ENCODE measurements around the gene GNL3.

The GNL3 gene

DNA sequence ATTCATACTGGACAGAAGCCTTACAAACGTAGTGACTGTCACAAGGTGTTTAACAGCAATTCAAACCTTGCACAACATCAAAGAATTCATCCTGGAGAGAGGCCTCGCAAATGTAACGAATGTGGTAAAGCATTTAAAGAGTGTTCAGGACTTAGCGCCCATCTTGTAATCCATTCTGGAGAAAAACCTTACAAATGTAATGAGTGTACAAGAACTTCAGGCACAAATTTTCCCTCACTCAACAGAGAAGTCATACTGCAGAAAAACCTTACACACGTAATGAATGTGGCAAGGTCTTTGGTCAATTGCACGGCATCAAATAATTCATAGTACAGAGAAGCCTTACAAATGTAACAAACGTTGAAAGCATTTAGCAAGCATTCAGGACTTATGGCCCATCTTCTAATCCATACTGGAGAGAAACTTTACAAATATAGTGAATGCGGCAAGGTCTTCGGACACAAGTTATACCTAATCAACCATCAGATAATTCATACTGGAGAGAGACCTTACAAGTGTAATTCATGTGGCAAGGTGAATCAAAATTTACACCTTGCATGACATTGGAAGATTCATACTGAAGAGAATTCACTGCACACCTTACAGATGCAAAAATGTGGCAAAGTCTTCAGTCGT is 47.5 kb downstream of the GNL3 start:
- H3K4me3 ChIP-seq (ENCODE audit: low read length in 2 of 2), result no peak overlapping the region
- H3K4me1 ChIP-seq (ENCODE audit: control insufficient read depth in 2 of 2, insufficient read depth in 2 of 2, low read length in 2 of 2), result no peaks in the 10 kb centered on the region
- peaks cover 15 to 34% of the 10 kb centered on the region in 2 donors for H3K36me3 ChIP-seq (ENCODE audit: control insufficient read depth in 2 of 2, insufficient read depth in 2 of 2, low read length in 2 of 2)
- H3K27me3 ChIP-seq (ENCODE audit: control insufficient read depth in 2 of 2, insufficient read depth in 2 of 2, low read length in 2 of 2), result no peaks in the 10 kb centered on the region
- H3K27ac ChIP-seq (ENCODE audit: low read depth in 2 of 2, low read length in 2 of 2), result no peak overlapping the region
- no peak overlapping the region for H3K9ac ChIP-seq (ENCODE audit: low read depth in 1 of 2, low read length in 2 of 2)
- H3K9me3 ChIP-seq (ENCODE audit: control insufficient read depth in 2 of 2, low read length in 2 of 2), result no peaks in the 10 kb centered on the region

DNA sequence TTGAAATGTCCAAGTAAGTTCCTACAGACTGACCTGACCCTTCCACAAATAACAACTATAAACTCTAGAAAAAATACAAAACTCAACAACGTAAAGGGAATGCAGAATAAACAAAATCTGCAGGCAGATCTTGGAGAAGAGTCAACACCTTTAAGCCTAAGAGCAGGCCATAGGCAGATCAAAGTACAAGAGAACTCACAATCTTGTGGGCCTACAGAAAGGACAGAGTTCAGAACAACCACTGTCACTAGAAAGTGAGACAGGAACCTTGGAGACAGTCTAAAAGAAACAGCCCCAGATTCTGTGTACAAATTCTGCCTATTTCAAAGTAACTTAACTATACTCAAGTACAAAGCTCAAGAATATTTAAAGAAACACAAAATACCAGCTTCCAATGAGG is 53.9 kb downstream of the GNL3 start:
- Histone ChIP-seq H3K4me3 (ENCODE audit: low read length in 2 of 2) (no peak overlapping the region), H3K9ac (ENCODE audit: low read depth in 1 of 2, low read length in 2 of 2) (no peak overlapping the region), H3K4me1 (ENCODE audit: control insufficient read depth in 2 of 2, insufficient read depth in 2 of 2, low read length in 2 of 2) (no peaks in the 10 kb centered on the region), H3K9me3 (ENCODE audit: control insufficient read depth in 2 of 2, low read length in 2 of 2) (no peaks in the 10 kb centered on the region), H3K27ac (ENCODE audit: low read depth in 2 of 2, low read length in 2 of 2) (no peak overlapping the region), H3K27me3 (ENCODE audit: control insufficient read depth in 2 of 2, insufficient read depth in 2 of 2, low read length in 2 of 2) (no peaks in the 10 kb centered on the region), H3K36me3 (ENCODE audit: control insufficient read depth in 2 of 2, insufficient read depth in 2 of 2, low read length in 2 of 2) (peaks cover 30 to 40% of the 10 kb centered on the region in 2 donors)

DNA sequence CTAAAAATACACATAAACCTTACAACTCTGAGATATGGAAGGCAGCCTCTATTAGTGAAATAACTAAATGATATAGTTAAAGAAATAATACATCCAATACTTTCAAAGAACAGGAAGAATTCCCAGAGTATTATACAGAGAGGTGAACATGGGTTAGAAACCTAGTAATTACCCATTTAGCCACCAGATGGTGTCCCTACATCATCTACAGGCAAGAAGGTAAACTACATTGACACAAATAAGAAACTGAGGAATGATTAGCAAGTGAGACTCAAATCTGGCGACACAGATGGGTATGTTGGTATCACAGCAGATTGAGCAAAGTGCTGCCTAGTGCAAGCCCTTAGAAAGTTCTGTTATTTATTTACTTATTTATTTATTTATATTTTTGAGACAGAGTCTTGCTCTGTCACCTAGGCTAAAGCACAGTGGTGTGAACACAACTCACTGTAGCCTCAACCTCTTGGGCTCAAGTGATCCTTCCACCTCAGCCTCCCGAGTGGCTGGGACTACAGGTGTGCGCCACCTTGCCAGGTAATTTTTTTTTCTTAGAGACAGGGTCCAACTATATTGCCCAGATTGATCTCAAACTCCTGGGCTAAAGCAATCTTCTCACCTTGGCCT is 56.7 kb downstream of the GNL3 start:
- H3K36me3 ChIP-seq (ENCODE audit: control insufficient read depth in 2 of 2, insufficient read depth in 2 of 2, low read length in 2 of 2), result peaks cover 41 to 43% of the 10 kb centered on the region in 2 donors
- no peaks in the 10 kb centered on the region for H3K4me1 ChIP-seq (ENCODE audit: control insufficient read depth in 2 of 2, insufficient read depth in 2 of 2, low read length in 2 of 2)
- no peak overlapping the region for H3K9ac ChIP-seq (ENCODE audit: low read depth in 1 of 2, low read length in 2 of 2)
- no peak overlapping the region for H3K4me3 ChIP-seq (ENCODE audit: low read length in 2 of 2)
- H3K27me3 ChIP-seq (ENCODE audit: control insufficient read depth in 2 of 2, insufficient read depth in 2 of 2, low read length in 2 of 2), result no peaks in the 10 kb centered on the region
- H3K27ac ChIP-seq (ENCODE audit: low read depth in 2 of 2, low read length in 2 of 2), result no peak overlapping the region
- H3K9me3 ChIP-seq (ENCODE audit: control insufficient read depth in 2 of 2, low read length in 2 of 2), result no peaks in the 10 kb centered on the region

DNA sequence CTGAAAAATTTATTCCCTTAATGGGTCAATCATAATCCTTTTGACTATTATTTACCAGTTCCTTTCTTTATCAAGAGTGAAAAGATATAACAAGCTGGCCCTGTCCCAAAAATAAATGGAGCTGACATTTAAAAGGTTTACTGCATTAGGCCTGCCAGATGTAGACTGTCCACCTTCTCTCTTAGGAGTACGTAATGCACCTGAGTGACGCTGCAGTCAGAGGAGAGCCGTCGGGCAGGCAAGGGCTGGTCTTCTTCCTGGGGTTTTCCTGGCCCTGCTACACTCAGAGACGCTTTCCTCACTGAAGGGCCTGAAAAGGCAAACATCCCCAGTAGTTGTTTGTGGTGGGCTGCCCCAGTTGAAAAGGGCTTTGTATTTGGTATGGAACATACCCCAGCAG is 57.3 kb downstream of the GNL3 start:
- Histone ChIP-seq H3K4me1 (ENCODE audit: control insufficient read depth in 2 of 2, insufficient read depth in 2 of 2, low read length in 2 of 2) (no peaks in the 10 kb centered on the region), H3K36me3 (ENCODE audit: control insufficient read depth in 2 of 2, insufficient read depth in 2 of 2, low read length in 2 of 2) (peaks cover 40 to 42% of the 10 kb centered on the region in 2 donors), H3K9ac (ENCODE audit: low read depth in 1 of 2, low read length in 2 of 2) (no peak overlapping the region), H3K27ac (ENCODE audit: low read depth in 2 of 2, low read length in 2 of 2) (no peak overlapping the region), H3K27me3 (ENCODE audit: control insufficient read depth in 2 of 2, insufficient read depth in 2 of 2, low read length in 2 of 2) (no peaks in the 10 kb centered on the region), H3K4me3 (ENCODE audit: low read length in 2 of 2) (no peak overlapping the region), H3K9me3 (ENCODE audit: control insufficient read depth in 2 of 2, low read length in 2 of 2) (no peaks in the 10 kb centered on the region)

DNA sequence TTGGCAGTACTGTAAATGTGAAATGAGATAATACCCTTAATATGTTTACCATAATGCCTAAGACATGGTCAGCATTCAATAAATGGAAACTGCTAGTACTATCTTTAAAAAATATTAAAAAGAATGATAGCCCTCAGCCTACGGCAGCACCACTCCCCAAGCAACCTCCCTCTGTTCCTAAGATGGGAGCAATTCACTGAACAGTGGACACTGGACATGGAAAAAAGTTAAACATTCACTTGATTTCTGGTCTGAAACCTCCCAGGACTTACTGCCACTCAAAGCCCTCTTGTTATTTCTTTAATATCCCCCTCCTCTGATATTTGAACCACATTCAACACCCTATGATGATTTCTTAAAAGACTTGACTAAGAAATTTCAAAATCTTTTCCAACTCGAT is 57.9 kb downstream of the GNL3 start:
- H3K27me3 ChIP-seq (ENCODE audit: control insufficient read depth in 2 of 2, insufficient read depth in 2 of 2, low read length in 2 of 2), result no peaks in the 10 kb centered on the region
- H3K4me3 ChIP-seq (ENCODE audit: low read length in 2 of 2), result no peak overlapping the region
- no peaks in the 10 kb centered on the region for H3K9me3 ChIP-seq (ENCODE audit: control insufficient read depth in 2 of 2, low read length in 2 of 2)
- H3K4me1 ChIP-seq (ENCODE audit: control insufficient read depth in 2 of 2, insufficient read depth in 2 of 2, low read length in 2 of 2), result no peaks in the 10 kb centered on the region
- H3K36me3 ChIP-seq (ENCODE audit: control insufficient read depth in 2 of 2, insufficient read depth in 2 of 2, low read length in 2 of 2), result peaks cover 41 to 47% of the 10 kb centered on the region in 2 donors
- H3K27ac ChIP-seq (ENCODE audit: low read depth in 2 of 2, low read length in 2 of 2), result no peak overlapping the region
- no peak overlapping the region for H3K9ac ChIP-seq (ENCODE audit: low read depth in 1 of 2, low read length in 2 of 2)
